HFF-Myc (cell line): ENCODE results near the gene ACTMAP.
A peak's percentile ranks its signal among the peaks of the same experiment; 100 is the strongest.

ENCODE experiments used
- DNase-seq: peaks from one replicate; pipeline ENCODE4 v3.0.0-alpha.2; 2011; ENCODE audit warnings: low read depth; ENCODE audit errors: extremely low read depth
- H3K4me3 ChIP-seq: replicated peaks from 2 replicates; pipeline ENCODE4 v1.5.1; 2011; ENCODE audit warnings: low read depth, mild to moderate bottlenecking, control low read depth, low read length
- TF ChIP-seq, protein P1 (sequence below): IDR thresholded peaks from 2 replicates; pipeline ENCODE4 v1.5.1; 2012; ENCODE audit warnings: mild to moderate bottlenecking, low read depth, low read length, control low read depth; ENCODE audit errors: missing control alignments

ACTMAP gene

DNA sequence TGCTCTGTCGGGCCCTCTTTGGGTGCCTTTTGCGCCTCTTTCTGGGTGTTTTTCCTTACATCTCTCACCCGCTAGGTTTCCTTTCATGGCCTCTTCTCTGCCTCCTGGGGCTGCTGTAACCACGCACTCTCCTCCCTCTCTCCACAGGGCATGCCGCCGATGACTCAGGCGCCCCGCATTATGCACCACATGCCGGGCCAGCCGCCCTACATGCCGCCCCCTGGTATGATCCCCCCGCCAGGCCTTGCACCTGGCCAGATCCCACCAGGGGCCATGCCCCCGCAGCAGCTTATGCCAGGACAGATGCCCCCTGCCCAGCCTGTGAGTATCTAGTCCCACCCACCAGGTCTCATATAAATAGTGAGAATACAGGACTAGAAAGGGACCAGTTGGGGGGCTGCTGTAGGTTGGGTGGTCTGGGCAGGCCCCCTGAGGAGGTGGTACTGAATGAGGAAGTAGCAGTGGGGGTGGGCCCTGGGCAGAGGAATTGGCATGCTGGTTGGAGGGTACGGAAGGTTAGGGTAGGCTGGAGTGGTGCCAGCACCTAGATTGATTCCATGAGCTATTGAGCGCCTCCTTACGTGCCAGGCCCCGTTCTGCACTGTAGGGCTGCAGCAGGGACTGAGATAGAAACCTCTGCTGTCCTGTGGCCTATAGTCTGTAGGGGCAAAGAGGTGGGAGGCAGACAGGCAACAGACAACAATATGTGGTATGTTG, 12.6 kb upstream of the ACTMAP start:
- TF ChIP-seq, protein P1, sequence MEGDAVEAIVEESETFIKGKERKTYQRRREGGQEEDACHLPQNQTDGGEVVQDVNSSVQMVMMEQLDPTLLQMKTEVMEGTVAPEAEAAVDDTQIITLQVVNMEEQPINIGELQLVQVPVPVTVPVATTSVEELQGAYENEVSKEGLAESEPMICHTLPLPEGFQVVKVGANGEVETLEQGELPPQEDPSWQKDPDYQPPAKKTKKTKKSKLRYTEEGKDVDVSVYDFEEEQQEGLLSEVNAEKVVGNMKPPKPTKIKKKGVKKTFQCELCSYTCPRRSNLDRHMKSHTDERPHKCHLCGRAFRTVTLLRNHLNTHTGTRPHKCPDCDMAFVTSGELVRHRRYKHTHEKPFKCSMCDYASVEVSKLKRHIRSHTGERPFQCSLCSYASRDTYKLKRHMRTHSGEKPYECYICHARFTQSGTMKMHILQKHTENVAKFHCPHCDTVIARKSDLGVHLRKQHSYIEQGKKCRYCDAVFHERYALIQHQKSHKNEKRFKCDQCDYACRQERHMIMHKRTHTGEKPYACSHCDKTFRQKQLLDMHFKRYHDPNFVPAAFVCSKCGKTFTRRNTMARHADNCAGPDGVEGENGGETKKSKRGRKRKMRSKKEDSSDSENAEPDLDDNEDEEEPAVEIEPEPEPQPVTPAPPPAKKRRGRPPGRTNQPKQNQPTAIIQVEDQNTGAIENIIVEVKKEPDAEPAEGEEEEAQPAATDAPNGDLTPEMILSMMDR: no peak
- no peak for DNase-seq
- H3K4me3 ChIP-seq: no peak overlapping the region

DNA sequence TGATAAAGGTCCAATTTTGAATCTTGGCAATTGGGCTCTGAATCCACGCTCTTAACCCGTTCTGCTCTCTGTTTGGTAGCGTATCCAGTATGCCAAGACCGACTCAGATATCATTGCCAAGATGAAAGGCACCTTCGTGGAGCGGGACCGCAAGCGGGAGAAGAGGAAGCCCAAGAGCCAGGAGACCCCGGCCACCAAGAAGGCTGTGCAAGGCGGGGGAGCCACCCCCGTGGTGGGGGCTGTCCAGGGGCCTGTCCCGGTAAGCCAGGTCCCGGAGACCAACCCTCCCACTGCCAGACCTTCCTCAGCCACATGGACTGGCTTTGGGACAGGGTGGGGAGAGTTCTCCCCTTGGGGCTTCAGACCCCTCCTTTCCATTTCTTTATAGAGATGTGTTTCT, 9.1 kb upstream of the ACTMAP start:
- TF ChIP-seq, protein P1: no peak
- no peak for DNase-seq
- no peak overlapping the region for H3K4me3 ChIP-seq

DNA sequence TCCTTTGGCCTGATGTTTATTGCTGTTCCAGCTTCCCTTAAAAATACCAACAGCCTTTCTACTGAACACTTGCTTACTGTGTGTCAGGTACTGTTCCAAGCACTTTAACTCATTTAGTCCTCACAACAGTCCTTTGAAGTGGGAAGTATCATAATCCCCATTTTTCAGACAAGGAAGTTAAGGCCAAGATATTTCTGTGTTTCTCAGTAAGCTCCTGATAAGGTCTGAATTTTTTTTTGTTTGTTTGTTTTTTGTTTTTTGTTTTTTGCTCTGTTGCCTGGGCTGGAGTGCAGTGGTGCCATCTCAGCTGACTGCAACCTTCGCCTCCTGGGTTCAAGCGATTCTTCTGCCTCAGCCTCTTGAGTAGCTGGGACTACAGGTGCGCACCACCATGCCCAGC, 8.2 kb upstream of the ACTMAP start:
- TF ChIP-seq, protein P1: no peak
- DNase-seq: no peak
- no peak overlapping the region for H3K4me3 ChIP-seq

GRCh38 chr19:40756502-40757110, 6.3 kb upstream of the ACTMAP start:
- TF ChIP-seq, protein P1: no peak
- no peak overlapping the region for H3K4me3 ChIP-seq
- DNase-seq: no peak

DNA sequence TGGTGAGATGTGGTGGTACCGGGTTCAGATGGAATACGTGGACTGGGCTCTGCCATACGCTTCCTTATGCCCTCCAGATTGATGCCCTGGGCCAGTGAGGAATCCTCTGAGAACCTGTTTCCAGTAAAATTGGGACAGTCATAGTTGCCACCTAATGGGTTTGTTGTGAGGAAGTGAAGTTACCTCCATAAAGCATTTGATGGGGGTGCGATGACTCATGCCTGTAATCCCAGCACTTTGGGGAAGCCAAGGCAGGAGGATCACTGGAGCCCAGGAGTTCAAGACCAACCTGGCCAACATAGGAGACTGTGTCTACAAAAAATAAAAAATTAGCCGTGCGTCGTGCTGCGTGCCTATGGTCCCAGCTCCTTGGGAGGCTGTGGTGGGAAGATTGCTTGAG, 5.5 kb upstream of the ACTMAP start:
- peak overlapping the region; percentile 2; the same call in 1 of the 2 replicates for H3K4me3 ChIP-seq
- TF ChIP-seq, protein P1: no peak
- no peak for DNase-seq

GRCh38 chr19:40755248-40755624, 5.0 kb upstream of the ACTMAP start:
- TF ChIP-seq, protein P1: no peak
- no peak for DNase-seq
- H3K4me3 ChIP-seq: peak overlapping the region; percentile 34
